Caki2 (cell line): Measurements from ENCODE around the gene PVALB. TPM values are rescaled to one million over a fixed set of nuclear protein-coding genes. Genes with fewer than 3 reads are reported as not detected.
"Not testable (repeated sequence)": the region's sequence is repeated elsewhere in the genome, so short reads cannot be mapped to it uniquely, and the experiment has no call there.

ENCODE experiments used
- DNase-seq: peaks from one replicate; pipeline ENCODE4 v3.0.0-alpha.2; 2015; ENCODE audit warnings: low read depth
- in situ Hi-C: cut with HindIII; loops from 2 replicates; pipeline ENCODE4 v1.10.0; 2016; ENCODE audit warnings: low sequenced_read_pairs, low pct_unique_long_range_greater_than_20kb, mixed read lengths
- total RNA-seq: library from RNA; depleted of rRNA; stranded (reverse); fragments of >200 nt; shearing (Covaris generic); gene quantifications from 2 replicates; pipeline ENCODE4 v1.2.3, GENCODE V29; 2014; ENCODE audit warnings: low replicate concordance

PVALB gene
- total RNA-seq, 1 experiment from 2014 or later: not detected

DNA sequence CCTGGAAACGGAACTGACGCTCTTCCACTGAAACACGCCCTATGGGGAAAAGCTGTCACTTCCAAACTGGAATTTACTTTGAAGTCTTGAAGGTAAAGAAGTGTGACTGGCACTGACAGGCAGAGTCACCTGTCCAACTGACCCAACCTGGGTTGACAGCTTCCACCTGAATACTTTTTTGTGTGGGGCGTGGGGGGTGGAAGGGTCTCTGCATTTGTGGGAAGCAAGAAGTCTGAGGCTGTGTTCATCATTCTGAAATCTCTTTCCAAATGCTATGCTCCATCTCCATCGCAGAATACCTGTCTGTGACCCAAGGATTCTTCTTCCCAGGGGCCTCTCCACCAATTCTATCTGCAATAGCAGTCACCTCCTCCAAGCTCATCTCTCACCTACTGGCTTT is 48.7 kb downstream of the PVALB start:
- no peak for DNase-seq
- in situ Hi-C loops: no loop called here

DNA sequence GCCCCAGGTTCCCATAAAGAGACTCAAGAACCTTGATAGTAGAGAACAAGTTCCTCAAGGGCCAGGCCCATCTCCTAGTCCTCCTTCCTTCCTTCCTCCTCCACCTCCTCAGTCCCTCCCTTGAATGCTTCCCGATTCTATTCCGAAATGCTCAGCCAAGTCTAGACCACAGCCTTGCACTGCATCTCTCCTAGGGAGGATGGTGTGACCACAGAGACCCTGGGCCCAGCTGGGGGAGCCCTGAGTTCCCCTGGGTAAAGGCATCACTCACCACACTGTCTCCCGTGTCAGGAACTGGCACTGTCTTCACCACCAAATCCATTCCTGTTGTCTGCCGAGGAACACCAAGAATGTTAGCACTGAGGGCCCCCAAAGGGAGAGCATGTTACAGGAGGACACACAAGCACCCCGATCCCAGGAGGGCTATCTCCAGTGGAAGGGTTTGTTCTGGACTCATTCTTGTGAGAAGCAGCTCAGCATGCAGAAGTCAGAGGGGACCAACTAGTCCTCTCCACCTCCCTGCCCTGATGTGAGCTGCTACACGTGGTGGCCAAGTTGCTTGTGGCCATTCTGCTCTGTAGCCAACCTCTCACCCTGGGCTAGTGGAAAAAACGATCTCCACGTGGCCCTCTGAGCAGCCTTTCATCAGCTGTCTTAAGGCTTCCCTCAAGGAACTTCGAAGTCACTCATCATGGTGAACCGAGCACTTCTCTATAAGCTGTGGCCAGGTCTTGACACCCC is 49.6 kb downstream of the PVALB start:
- DNase-seq: no peak
- in situ Hi-C loops: no loop called here

DNA sequence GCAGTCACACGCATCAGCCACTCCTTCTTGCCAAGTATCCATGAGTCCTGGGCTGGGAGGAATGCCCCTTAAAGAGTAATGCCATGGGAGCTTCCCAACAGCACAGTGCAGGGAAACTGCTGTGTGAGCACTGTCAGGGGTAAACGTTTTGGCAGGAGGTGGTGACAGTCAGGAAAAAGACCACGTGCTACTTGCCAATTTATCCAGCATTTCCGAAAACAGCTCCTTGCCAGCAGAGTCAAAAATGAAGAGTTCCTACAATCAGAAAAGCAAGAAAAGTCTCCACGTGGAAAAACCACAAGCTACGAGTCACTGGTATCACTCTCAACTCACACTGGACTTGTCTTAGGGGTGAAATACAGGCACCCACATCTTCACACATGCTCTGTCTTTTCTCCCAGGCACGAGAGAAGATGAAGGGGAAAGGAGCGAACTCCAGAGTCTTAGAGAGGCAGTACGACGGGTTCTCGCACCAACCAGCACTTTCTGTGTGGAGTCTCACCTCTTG is 50.8 kb downstream of the PVALB start:
- no peak for DNase-seq
- in situ Hi-C loops: no loop called here

DNA sequence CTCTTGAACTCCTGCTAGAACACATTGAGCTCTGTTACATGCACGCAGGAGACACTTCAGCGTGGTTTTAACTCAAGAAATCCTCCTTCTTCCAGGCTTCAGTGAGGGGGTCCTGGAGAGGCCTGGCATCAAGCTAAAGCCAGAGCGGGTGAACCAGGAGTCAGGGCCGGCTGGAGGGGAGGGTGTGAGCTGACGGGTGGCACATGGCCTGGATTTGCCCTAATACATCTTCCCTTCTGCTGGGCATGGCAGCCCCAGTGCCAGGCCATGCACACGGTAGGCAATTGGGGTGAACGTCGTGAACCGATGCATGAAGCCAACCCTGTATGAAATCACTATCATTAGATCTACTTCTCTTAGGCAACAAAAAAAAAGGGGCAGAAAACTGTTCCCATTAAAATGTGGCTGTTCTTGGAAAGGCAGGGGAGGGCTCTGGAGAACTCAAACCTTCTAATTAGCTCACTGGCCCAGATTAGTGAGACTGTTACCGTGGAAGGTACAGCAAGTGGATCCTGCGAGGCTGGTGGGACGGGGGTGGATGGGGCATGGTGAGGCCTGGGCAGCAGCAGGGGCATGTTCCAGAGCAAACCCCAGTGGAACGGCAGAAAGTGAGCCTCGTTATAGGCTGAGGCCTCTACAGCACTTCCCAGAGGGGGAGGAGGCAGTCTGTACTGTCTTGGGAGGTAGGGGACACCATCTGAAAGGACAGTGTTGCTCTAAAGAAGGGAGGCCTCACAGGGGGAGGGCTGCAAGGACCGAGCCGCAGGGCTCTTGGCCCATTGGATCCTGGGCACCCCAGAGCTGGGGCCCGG is 51.5 kb downstream of the PVALB start:
- no peak for DNase-seq
- in situ Hi-C loops: no loop called here

DNA sequence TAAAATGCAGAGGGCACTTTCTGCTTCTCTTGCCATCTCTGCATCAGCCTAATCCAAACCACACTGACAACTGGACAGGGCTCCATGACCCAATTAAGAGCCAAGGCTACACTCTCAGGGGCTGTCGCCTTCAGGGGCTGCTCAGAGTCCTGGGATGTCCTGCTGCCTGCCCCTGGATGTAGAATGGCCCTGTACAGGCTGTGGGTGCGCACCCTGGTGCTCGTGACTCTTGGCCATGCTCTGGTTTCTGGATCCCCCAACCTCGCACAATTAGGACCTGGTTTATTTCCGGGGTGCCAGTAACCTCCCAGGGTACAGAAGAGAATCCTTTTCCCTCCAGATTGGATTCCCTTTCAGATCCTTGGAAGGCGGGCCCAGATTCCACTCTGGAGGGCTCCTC is 52.2 kb downstream of the PVALB start:
- in situ Hi-C loops: no loop called here
- no peak for DNase-seq

DNA sequence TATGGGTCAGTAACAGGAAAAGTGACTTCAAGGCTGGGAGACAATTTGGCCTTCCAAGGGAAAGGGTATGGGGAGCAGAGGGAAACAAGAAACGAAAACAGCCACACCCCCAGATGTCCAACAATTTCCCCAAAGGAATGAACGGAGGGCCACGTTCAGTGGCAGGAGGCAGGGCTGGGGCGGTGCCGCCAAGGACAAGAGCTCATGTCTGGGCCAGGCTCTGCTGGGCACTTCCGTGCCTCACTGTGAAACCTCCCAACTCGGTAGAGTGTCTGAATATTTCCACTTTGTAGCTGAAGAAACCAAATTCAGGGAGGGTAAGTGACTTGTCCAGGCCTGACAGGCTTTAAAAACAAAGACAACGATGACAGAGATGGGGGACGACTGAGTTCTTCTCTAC is 52.8 kb downstream of the PVALB start:
- no peak for DNase-seq
- in situ Hi-C loops: no loop called here

DNA sequence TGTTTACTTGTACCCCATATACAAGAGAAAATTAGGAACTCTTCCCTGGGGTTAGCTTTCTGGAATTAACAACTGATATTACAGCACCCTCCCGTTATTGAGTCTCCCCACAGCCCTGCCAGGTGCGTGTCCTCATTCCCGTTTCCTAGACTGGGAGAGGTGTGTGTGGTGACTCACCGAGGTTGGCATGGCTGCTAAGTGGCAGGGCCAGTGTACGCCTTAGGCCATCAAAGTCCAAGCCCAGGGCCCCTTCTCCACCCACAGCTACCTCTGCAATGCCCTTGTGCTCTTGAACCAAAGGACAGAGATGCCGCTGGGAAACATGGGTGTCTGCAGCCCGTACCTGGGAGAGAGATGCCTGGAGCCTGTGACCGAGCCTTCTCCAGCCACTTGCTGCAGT is 53.3 kb downstream of the PVALB start:
- in situ Hi-C loops: no loop called here
- no peak for DNase-seq

DNA sequence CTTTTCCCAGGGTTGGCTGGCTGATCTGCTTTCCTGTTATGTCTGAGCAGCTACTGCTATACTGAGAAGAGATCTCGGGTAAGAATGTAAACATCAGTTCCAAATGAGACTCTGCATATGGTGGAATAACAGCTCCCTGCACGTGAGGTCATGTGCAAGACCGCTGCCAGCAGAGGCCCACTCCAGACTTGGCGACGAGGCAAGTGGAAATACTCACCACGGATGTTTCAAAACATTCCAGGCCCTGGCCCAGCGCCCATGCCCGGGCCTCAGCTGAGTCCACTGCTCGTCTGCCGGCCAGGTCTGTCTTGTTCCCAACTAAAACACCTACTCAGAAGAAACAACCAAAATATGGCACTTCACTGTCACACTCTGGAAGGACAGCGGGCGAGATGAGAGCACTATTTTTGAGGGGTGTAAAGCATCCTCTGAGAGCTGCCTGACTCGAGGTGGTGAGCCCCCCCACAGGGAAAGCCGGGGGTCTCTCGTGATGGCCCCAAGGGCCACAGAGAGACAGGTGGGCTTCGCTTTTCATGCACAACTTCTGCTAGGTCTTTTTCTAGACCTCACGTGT is 54.1 kb downstream of the PVALB start:
- in situ Hi-C loops: no loop called here
- no peak for DNase-seq

DNA sequence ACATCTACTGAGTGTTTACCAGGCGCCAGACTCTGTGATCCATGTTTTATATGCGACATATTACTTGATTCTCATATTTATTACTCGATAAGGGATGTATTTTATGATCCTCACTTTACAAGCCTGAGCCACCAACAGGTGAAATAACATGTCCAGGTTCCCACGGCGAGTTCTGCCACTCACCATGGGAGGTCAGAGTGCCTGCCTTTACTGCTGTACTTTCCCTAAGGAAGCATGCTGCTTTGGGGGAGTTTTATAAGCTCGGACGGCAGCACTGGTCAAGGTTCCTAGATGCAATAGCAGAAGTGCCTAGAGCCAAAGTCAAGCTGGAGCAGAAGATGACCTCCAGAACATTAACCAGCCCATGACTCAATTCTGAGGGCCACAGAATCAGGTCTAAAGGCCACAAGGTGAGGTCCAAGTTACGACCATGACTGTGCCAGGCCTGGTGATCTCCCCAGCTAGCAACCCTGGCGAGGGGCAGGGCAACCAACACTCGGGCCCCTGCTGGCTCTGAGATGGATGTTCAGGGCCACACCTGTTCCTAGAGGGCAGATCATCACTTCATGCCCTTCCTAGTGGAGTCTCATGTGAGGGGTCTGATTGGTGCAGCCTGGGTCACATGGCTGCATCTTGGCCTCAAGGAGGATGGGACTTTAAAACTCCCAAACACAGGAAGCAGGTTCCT is 55.1 kb downstream of the PVALB start:
- DNase-seq: no peak
- in situ Hi-C loops: no loop called here

DNA sequence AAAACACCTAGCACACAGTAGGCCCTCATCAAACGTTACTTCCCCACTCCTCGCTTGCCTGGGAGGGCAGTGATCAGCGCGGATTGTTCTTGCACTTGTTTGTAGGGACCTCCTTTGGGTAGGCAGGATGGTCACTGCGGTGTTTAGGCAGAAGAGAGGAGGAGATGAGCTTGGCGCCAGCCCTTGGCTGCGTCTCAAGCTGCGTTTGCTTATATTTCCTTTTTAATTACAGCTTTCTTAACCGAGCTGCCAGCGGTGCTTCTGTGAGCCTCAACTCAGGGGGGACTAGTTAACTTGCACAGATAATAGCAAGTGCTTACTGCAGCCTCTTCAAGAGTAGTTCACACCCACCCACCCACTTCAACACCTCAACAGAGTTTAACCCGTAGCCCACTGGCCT is 56.0 kb downstream of the PVALB start:
- in situ Hi-C loops: no loop called here
- DNase-seq: no peak

DNA sequence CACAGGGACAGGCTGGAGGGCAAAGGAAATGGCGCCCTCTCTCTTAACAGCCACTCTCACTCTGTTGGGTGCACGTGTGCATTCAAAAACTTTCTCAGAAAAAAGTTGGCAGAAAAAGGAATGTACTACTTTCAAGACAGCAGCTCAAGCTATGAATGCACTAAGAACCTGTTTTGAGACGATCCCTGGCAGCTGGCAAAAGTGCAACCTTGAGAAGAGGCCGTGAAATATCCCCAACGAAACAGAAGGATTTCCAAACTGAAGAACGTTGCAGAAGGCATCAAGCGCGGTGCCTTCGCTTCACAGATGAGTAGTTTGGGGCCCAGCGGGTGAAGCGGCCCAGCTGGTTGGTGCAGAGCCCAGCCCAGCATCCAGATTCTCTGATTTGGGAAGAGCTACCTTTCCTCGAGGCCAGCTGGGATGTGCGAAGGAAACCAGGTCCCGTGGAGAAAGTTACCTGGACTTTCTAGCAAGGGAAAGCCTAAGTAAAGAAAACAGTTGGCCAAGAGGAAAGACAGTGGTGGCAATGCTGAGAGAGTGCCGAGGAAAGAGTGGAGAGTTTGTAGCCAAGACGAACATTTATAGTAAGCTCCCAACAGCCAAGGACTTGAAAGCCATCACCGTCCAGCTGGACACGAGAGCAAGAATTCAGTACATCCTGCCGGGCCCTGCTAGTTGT is 57.2 kb downstream of the PVALB start:
- no peak for DNase-seq
- in situ Hi-C loops: no loop called here

DNA sequence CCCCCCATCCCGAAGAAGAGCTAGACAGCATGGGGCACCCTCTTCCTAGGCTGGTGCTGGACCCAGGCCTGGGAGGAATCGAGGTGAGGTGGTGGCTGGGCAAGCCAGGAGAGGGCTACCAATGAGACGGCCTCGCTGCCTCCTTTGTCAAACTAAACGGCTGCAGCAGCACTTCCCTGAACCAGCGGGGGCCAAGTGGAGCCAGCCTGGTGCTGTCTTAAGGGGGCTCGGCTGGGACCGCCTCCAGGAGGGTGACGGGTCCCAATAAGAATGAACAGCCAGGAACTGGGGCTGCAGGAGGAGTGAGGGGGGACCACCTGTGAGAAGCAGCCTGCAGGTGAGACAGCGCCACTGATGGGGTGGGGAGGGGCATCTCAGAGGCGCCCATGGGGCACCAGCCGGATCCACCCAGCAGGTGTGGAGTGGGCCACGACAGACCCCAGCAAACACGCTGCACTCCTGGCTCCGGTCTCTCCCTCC is 58.0 kb downstream of the PVALB start:
- in situ Hi-C loops: no loop called here
- DNase-seq: no peak

DNA sequence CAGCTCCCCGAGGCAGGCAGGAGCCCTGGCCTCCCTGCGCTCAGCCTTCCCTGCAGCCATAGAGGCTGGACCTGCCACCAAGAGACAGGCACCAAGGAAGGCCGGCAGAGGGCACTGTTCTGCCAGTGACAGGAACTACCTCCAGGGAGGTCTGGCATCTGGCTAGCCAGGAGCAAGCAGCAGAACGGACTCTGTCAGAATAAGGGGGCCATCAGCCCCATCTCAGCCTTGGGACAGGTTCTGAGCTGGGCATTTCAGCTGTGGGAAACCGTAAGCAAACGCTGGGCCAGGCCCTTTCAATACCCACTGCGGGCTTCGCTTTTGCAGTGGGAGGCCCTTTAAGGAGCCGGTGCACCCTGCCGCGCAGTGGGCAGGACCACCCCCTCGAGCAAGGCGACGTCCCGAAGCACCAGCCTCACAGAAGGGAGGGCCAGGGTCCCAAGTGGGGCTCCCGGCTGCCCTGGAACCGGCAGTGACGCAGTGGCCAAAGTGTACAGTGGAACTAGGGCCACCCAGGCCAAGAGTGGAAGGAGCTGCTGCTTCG is 59.1 kb downstream of the PVALB start:
- DNase-seq: peak; percentile 58
- in situ Hi-C loops: no loop called here

DNA sequence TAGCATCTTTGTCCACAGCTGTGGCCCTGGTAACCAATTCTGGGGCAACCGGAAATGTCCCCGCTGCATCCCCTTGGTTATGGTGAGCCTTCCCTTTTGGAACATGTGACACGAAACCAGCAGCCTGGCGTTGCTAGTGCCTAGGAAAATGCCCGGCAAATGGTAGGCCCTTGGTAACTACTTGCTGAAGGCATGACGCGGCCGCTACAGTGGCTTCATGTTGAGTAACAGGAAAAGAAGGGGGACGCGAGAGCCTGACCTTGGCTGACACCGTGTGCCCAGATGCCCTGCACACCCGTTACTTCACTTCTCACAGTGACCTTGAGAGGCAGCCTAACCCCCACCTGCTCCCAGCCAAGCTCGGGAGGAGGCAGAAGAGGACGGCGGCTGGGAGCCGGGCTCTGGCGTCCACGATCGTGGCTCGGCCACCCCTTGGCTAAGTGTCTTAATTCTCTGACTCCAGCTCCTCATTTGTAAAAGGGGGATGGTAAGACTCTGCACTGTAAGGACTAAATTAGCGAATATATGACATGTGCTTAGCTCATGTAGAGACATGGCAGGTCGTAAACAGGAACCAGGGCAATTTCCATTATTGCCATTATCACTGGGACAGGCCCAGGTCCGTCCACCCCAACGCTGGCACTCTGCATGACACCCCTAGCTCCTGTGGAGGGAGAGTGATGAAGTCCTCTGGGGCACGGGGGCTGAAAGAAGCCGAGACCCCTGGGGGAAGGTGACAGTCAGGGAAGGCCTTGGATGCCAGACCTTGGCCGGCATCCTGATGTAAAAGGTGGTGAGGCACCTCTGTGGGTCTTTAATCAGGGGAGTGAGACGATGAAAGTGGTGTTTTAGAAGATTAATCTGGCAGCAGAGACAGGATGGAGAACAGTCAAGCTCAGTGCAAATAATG is 59.8 kb downstream of the PVALB start:
- in situ Hi-C loops: no loop called here
- DNase-seq: no peak

DNA sequence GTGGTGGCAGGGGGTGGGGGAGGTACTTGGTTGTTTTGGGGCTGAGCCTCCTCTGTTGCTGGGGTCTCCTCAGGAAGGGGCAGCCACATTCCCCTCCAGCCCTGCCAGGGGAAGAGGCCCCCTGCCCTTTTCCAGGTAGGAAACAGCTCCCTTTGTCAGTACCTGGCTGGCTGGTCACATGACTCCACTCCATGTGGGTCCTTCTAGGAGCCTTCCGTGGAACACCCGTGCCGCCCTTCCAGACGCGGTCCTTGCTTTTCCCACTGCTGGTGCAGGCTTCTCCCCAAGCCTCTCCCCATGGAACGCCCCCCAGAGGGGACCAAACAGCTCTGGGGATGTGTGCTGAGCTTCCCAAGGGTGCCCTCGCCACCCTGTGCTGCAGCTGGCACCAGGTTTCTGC is 60.8 kb downstream of the PVALB start:
- no peak for DNase-seq
- in situ Hi-C loops: no loop called here

DNA sequence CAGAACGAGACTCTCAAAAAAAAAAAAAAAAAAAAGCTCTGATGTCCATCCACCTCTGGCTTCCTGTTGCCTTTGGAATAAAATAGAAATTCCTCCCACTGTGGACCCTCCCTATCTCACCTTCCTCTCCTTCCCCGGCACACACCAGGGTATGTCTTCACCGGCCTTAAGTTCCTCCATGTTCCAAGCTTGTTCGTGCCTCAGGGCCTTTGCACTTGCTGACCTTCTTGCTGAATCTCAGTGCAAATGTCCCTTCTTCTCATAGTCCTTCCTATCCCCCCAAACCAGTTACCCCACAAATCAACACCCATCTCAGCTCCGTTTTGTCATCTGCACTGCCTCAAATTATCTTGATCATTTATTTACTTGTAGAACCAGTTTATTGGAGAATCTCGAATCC is 61.5 kb downstream of the PVALB start:
- in situ Hi-C loops: no loop called here
- DNase-seq: no peak

DNA sequence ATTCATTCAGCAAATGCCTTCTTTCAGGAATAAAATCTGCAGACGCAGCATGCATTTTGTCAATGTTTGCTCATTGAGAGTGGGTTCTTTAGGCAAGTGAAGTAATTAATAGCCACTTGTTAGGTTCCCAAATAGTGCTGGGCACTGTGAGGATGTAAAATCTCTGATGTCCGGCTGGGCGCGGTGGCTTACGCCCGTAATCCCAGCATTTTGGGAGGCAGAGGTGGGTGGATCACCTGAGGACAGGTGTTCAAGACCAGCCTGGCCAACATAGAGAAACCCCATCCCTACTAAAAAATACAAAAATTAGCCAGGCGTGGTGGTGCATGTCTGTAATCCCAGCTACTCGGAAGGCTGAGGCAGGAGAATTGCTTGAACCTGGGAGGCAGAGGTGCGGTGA is 62.0 kb downstream of the PVALB start:
- DNase-seq, in situ Hi-C loops: not testable (repeated sequence)
